ENCODE results near the gene PRAMEF13.
"Not testable (repeated sequence)": the region's sequence is repeated elsewhere in the genome, so short reads cannot be mapped to it uniquely, and the experiment has no call there.

DNA sequence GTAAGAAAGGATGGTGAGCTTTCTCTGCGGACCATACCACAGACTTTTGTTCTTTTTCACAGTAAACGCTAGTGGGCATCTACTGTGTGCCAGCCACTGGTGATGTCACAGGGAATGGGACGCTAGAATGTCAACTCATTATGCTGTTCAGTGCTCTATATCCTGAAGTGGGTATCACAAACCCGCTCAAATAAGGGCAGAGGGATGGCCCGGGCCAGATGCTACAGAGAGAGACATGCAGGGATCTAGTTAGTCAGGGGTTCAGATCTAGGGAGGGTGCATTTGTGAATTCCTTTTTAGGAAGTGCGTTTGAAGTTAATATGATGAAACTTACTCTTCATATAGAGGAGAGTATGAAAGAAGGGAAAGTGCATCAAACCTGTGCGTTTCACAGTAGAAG is 45.9 kb upstream of the PRAMEF13 start:
- TF ChIP-seq, protein P1, sequence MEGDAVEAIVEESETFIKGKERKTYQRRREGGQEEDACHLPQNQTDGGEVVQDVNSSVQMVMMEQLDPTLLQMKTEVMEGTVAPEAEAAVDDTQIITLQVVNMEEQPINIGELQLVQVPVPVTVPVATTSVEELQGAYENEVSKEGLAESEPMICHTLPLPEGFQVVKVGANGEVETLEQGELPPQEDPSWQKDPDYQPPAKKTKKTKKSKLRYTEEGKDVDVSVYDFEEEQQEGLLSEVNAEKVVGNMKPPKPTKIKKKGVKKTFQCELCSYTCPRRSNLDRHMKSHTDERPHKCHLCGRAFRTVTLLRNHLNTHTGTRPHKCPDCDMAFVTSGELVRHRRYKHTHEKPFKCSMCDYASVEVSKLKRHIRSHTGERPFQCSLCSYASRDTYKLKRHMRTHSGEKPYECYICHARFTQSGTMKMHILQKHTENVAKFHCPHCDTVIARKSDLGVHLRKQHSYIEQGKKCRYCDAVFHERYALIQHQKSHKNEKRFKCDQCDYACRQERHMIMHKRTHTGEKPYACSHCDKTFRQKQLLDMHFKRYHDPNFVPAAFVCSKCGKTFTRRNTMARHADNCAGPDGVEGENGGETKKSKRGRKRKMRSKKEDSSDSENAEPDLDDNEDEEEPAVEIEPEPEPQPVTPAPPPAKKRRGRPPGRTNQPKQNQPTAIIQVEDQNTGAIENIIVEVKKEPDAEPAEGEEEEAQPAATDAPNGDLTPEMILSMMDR (IDR thresholded peaks at IDR 0.05; ENCODE audit: low read depth, low read length, missing input control) = not testable (repeated sequence)
- not testable (repeated sequence) for TF ChIP-seq TAF1 (conservative IDR thresholded peaks at IDR 0.05); FOXA2 (IDR thresholded peaks at IDR 0.05); EGR1 (IDR thresholded peaks at IDR 0.05; ENCODE audit: low read depth in 2 of 2); SP1 (IDR thresholded peaks at IDR 0.05); RAD21 (IDR thresholded peaks at IDR 0.05); JUND (IDR thresholded peaks at IDR 0.05)
- TF ChIP-seq, protein P2, sequence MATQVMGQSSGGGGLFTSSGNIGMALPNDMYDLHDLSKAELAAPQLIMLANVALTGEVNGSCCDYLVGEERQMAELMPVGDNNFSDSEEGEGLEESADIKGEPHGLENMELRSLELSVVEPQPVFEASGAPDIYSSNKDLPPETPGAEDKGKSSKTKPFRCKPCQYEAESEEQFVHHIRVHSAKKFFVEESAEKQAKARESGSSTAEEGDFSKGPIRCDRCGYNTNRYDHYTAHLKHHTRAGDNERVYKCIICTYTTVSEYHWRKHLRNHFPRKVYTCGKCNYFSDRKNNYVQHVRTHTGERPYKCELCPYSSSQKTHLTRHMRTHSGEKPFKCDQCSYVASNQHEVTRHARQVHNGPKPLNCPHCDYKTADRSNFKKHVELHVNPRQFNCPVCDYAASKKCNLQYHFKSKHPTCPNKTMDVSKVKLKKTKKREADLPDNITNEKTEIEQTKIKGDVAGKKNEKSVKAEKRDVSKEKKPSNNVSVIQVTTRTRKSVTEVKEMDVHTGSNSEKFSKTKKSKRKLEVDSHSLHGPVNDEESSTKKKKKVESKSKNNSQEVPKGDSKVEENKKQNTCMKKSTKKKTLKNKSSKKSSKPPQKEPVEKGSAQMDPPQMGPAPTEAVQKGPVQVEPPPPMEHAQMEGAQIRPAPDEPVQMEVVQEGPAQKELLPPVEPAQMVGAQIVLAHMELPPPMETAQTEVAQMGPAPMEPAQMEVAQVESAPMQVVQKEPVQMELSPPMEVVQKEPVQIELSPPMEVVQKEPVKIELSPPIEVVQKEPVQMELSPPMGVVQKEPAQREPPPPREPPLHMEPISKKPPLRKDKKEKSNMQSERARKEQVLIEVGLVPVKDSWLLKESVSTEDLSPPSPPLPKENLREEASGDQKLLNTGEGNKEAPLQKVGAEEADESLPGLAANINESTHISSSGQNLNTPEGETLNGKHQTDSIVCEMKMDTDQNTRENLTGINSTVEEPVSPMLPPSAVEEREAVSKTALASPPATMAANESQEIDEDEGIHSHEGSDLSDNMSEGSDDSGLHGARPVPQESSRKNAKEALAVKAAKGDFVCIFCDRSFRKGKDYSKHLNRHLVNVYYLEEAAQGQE (IDR thresholded peaks at IDR 0.05) = not testable (repeated sequence)
- TF ChIP-seq, protein P3, sequence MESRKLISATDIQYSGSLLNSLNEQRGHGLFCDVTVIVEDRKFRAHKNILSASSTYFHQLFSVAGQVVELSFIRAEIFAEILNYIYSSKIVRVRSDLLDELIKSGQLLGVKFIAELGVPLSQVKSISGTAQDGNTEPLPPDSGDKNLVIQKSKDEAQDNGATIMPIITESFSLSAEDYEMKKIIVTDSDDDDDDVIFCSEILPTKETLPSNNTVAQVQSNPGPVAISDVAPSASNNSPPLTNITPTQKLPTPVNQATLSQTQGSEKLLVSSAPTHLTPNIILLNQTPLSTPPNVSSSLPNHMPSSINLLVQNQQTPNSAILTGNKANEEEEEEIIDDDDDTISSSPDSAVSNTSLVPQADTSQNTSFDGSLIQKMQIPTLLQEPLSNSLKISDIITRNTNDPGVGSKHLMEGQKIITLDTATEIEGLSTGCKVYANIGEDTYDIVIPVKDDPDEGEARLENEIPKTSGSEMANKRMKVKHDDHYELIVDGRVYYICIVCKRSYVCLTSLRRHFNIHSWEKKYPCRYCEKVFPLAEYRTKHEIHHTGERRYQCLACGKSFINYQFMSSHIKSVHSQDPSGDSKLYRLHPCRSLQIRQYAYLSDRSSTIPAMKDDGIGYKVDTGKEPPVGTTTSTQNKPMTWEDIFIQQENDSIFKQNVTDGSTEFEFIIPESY (IDR thresholded peaks at IDR 0.05) = not testable (repeated sequence)
